ENCODE data around the gene PIGU. TPM values are rescaled to one million over a fixed set of nuclear protein-coding genes. Genes with fewer than 3 reads are reported as not detected.

Gene PIGU
- total RNA-seq, 6 experiments from 2014 or later: 4.0 to 14.9 (median 7.3) TPM

- intact Hi-C loops (cut with DNase I): no loop called here
- peaks cover 0 to 27% (median 0%) of the 10 kb centered on the region in 4 donors for H3K4me1 ChIP-seq
- DNase-seq: no peak
- no peak for TF ChIP-seq POLR2A (IDR thresholded peaks at IDR 0.05)
- TF ChIP-seq CTCF (IDR thresholded peaks at IDR 0.05): no peak
- no peaks in the 10 kb centered on the region for H3K36me3 ChIP-seq
- no peaks in the 10 kb centered on the region for H3K27me3 ChIP-seq
- no peak overlapping the region for H3K4me3 ChIP-seq
- H3K27ac ChIP-seq: no peak overlapping the region
- 89% methylated on average over 8 of the region's 10 CpGs for WGBS (ENCODE audit: insufficient coverage, low coverage, low lambda C conversion rate, missing lambda C conversion rate)
- ATAC-seq: no peak
- H3K9me3 ChIP-seq: no peaks in the 10 kb centered on the region
These were observed 115.2 kb downstream of the PIGU start for GRCh38 chr20:34561661-34562060.

- ATAC-seq (no peak), DNase-seq (no peak)
- Histone ChIP-seq H3K27ac (no peak overlapping the region), H3K27me3 (no peaks in the 10 kb centered on the region), H3K4me1 (peaks cover 0 to 27% (median 0%) of the 10 kb centered on the region in 4 donors), H3K36me3 (no peaks in the 10 kb centered on the region), H3K9me3 (no peaks in the 10 kb centered on the region), H3K4me3 (no peak overlapping the region)
- WGBS (ENCODE audit: insufficient coverage, low coverage, low lambda C conversion rate, missing lambda C conversion rate): no CpG with 5 or more reads among the region's 7 CpGs
- intact Hi-C loops (cut with DNase I): no loop called here
- TF ChIP-seq POLR2A (IDR thresholded peaks at IDR 0.05) (no peak), CTCF (IDR thresholded peaks at IDR 0.05) (no peak)
These were observed 116.3 kb downstream of the PIGU start for GRCh38 chr20:34560614-34561013.

GRCh38 chr20:34560141-34560523, 116.8 kb downstream of the PIGU start:
- ATAC-seq: peak; percentile 20 to 51 (median 48)
- WGBS (ENCODE audit: insufficient coverage, low coverage, low lambda C conversion rate, missing lambda C conversion rate): 40% methylated on average over 2 of the region's 12 CpGs
- Histone ChIP-seq H3K4me3 (no peak overlapping the region), H3K9me3 (no peaks in the 10 kb centered on the region), H3K36me3 (no peaks in the 10 kb centered on the region), H3K4me1 (peaks cover 0 to 24% (median 0%) of the 10 kb centered on the region in 4 donors), H3K27me3 (no peaks in the 10 kb centered on the region), H3K27ac (no peak overlapping the region)
- DNase-seq: peak; percentile 44 to 81 (median 79)
- no peak for TF ChIP-seq CTCF (IDR thresholded peaks at IDR 0.05)
- no peak for TF ChIP-seq POLR2A (IDR thresholded peaks at IDR 0.05)
- intact Hi-C loops (cut with DNase I): no loop called here

- intact Hi-C loops (cut with DNase I): no loop called here
- DNase-seq (peak; percentile 42 to 69 (median 62)), ATAC-seq (peak; percentile 5 to 20 (median 18))
- Histone ChIP-seq H3K36me3 (no peaks in the 10 kb centered on the region), H3K27ac (peak overlapping the region; percentile 80 to 99 (median 90)), H3K27me3 (no peaks in the 10 kb centered on the region), H3K4me1 (peaks cover 0 to 18% (median 0%) of the 10 kb centered on the region in 4 donors), H3K9me3 (no peaks in the 10 kb centered on the region), H3K4me3 (peak overlapping the region; percentile 58 to 88 (median 66))
- WGBS (ENCODE audit: insufficient coverage, low coverage, low lambda C conversion rate, missing lambda C conversion rate): 21% methylated on average over 21 of the region's 43 CpGs
- TF ChIP-seq CTCF (IDR thresholded peaks at IDR 0.05) (no peak), POLR2A (IDR thresholded peaks at IDR 0.05) (no peak)
These were observed 117.4 kb downstream of the PIGU start for GRCh38 chr20:34559311-34560140.
